ENCODE data around the gene STPG2. TPM values are rescaled to one million over a fixed set of nuclear protein-coding genes. Genes with fewer than 3 reads are reported as not detected.
"Not testable (repeated sequence)": the region's sequence is repeated elsewhere in the genome, so short reads cannot be mapped to it uniquely, and the experiment has no call there.

Gene STPG2
- total RNA-seq, 1 donor from 2014 or later = 0.14 TPM

DNA sequence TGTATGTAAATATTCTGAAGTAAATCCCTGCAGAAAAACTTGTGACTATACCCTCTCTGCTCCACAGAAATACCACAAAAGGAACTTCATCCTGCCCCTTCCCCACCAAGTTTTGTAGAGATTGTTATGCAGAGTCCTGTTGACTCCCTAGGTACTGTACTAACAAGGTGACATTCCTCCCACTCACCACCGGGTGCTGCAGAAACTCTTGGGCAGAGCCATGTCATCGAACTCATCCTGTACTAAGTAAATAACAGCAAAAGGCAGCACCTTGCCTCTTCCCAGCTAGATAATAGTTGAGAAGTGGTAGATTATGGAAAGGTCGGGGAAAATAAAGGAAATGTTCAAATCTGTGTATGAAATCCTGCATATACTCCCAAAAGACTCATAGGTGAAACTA, 233.3 kb downstream of the STPG2 start:
- Histone ChIP-seq H3K4me3 (ENCODE audit: insufficient read depth, low read depth, low read length) (no peak overlapping the region), H3K4me1 (ENCODE audit: insufficient read depth, low read length) (no peaks in the 10 kb centered on the region), H3K79me2 (ENCODE audit: insufficient read depth, low read length) (no peaks in the 10 kb centered on the region), H3K4me2 (ENCODE audit: low read length) (no peak overlapping the region), H3K27ac (ENCODE audit: low read depth, low read length) (no peak overlapping the region), H3K9ac (ENCODE audit: low read length) (no peak overlapping the region), H2AFZ (ENCODE audit: low read depth, low read length) (no peak overlapping the region), H3K27me3 (ENCODE audit: insufficient read depth, low read length) (no peaks in the 10 kb centered on the region), H3K36me3 (ENCODE audit: insufficient read depth, low read length) (no peaks in the 10 kb centered on the region), H3K9me3 (ENCODE audit: insufficient read depth, low read depth, low read length) (no peaks in the 10 kb centered on the region), H4K20me1 (ENCODE audit: insufficient read depth, low read length) (no peaks in the 10 kb centered on the region)
- Mint-ChIP-seq H3K27ac (ENCODE audit: unreplicated experiment) (no peak overlapping the region), H3K4me3 (ENCODE audit: unreplicated experiment) (no peak overlapping the region), H3K9me3 (ENCODE audit: unreplicated experiment) (no peaks in the 10 kb centered on the region), H3K27me3 (ENCODE audit: low read depth, unreplicated experiment) (no peaks in the 10 kb centered on the region), H3K36me3 (ENCODE audit: low read depth, unreplicated experiment) (no peaks in the 10 kb centered on the region), H3K4me1 (ENCODE audit: low read depth, unreplicated experiment) (no peaks in the 10 kb centered on the region)
- DNase-seq (ENCODE audit: low read depth) (no peak), FAIRE-seq (no peak)
- TF ChIP-seq EZH2 (IDR thresholded peaks at IDR 0.05; ENCODE audit: insufficient read depth, low read length) = no peak
- TF ChIP-seq, protein P1, sequence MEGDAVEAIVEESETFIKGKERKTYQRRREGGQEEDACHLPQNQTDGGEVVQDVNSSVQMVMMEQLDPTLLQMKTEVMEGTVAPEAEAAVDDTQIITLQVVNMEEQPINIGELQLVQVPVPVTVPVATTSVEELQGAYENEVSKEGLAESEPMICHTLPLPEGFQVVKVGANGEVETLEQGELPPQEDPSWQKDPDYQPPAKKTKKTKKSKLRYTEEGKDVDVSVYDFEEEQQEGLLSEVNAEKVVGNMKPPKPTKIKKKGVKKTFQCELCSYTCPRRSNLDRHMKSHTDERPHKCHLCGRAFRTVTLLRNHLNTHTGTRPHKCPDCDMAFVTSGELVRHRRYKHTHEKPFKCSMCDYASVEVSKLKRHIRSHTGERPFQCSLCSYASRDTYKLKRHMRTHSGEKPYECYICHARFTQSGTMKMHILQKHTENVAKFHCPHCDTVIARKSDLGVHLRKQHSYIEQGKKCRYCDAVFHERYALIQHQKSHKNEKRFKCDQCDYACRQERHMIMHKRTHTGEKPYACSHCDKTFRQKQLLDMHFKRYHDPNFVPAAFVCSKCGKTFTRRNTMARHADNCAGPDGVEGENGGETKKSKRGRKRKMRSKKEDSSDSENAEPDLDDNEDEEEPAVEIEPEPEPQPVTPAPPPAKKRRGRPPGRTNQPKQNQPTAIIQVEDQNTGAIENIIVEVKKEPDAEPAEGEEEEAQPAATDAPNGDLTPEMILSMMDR (IDR thresholded peaks at IDR 0.05; ENCODE audit: insufficient read depth, low read depth, low read length) = no peak

DNA sequence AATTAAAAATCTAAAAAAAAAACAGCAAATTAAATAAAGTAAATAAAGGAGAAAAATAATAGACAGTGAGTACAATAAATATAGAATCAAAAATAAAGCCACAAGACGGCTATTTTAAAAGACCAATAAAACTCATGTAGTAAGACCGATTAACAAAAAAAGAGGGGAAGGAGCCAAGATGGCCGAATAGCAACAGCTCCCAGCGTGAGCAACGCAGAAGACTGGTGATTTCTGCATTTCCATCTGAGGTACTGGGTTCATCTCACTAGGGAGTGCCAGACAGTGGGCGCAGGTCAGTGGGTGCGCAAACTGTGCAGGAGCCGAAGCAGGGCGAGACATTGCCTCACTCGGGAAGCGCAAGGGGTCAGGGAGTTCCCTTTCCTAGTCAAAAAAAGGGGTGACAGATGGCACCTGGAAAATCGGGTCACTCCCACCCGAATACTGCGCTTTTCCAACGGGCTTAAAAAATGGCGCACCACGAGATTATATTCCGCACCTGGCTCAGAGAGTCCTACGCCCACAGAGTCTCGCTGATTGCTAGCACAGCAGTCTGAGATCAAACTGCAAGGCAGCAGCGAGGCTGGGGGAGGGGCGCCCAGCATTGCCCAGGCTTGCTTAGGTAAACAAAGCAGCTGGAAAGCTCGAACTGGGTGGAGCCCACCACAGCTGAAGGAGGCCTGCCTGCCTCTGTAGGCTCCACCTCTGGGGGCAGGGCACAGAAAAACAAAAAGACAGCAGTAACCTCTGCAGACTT, 239.7 kb downstream of the STPG2 start:
- H3K27ac Mint-ChIP-seq (ENCODE audit: unreplicated experiment) = not testable (repeated sequence)

DNA sequence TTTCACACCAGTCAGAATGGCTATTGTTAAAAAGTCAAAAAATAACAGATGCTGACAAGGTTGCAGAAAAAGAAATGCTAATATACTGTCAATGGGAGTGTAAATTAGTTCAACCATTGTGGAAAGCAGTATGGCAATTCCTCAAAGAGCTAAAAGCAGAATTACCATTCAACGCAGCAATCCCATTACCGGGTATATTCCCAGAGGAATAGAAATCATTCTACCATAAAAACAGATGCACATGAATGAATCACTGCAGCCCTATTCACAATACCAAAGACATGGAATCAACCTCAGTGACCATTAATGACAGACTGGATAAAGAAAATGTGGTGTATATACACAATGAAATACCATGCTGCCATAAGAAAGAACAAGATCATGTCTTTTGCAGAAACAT, 243.0 kb downstream of the STPG2 start:
- TF ChIP-seq EZH2 (IDR thresholded peaks at IDR 0.05; ENCODE audit: insufficient read depth, low read length) = no peak
- TF ChIP-seq, protein P1 (IDR thresholded peaks at IDR 0.05; ENCODE audit: insufficient read depth, low read depth, low read length) = no peak
- FAIRE-seq (no peak), DNase-seq (ENCODE audit: low read depth) (no peak)
- Mint-ChIP-seq H3K36me3 (ENCODE audit: low read depth, unreplicated experiment) (no peaks in the 10 kb centered on the region), H3K4me1 (ENCODE audit: low read depth, unreplicated experiment) (no peaks in the 10 kb centered on the region), H3K27ac (ENCODE audit: unreplicated experiment) (no peak overlapping the region), H3K9me3 (ENCODE audit: unreplicated experiment) (no peaks in the 10 kb centered on the region), H3K27me3 (ENCODE audit: low read depth, unreplicated experiment) (no peaks in the 10 kb centered on the region), H3K4me3 (ENCODE audit: unreplicated experiment) (no peak overlapping the region)
- H3K27me3 ChIP-seq (ENCODE audit: insufficient read depth, low read length) = no peaks in the 10 kb centered on the region
- no peak overlapping the region for H3K9ac ChIP-seq (ENCODE audit: low read length)
- no peaks in the 10 kb centered on the region for H3K79me2 ChIP-seq (ENCODE audit: insufficient read depth, low read length)
- H4K20me1 ChIP-seq (ENCODE audit: insufficient read depth, low read length) = no peaks in the 10 kb centered on the region
- H3K36me3 ChIP-seq (ENCODE audit: insufficient read depth, low read length) = no peaks in the 10 kb centered on the region
- H3K4me2 ChIP-seq (ENCODE audit: low read length) = no peak overlapping the region
- no peaks in the 10 kb centered on the region for H3K9me3 ChIP-seq (ENCODE audit: insufficient read depth, low read depth, low read length)
- H3K4me1 ChIP-seq (ENCODE audit: insufficient read depth, low read length) = no peaks in the 10 kb centered on the region
- no peak overlapping the region for H3K4me3 ChIP-seq (ENCODE audit: insufficient read depth, low read depth, low read length)
- H3K27ac ChIP-seq (ENCODE audit: low read depth, low read length) = no peak overlapping the region
- H2AFZ ChIP-seq (ENCODE audit: low read depth, low read length) = no peak overlapping the region

More for the DNA sequence above, 239.7 kb downstream of the STPG2 start:
- not testable (repeated sequence) for H3K4me1 Mint-ChIP-seq (ENCODE audit: low read depth, unreplicated experiment); DNase-seq (ENCODE audit: low read depth); H3K27me3 ChIP-seq (ENCODE audit: insufficient read depth, low read length); H3K4me1 ChIP-seq (ENCODE audit: insufficient read depth, low read length); H4K20me1 ChIP-seq (ENCODE audit: insufficient read depth, low read length); H3K4me2 ChIP-seq (ENCODE audit: low read length); H3K36me3 ChIP-seq (ENCODE audit: insufficient read depth, low read length); H3K27ac ChIP-seq (ENCODE audit: low read depth, low read length); H3K27me3 Mint-ChIP-seq (ENCODE audit: low read depth, unreplicated experiment); H2AFZ ChIP-seq (ENCODE audit: low read depth, low read length); H3K4me3 ChIP-seq (ENCODE audit: insufficient read depth, low read depth, low read length); H3K9ac ChIP-seq (ENCODE audit: low read length); H3K36me3 Mint-ChIP-seq (ENCODE audit: low read depth, unreplicated experiment); H3K9me3 Mint-ChIP-seq (ENCODE audit: unreplicated experiment); FAIRE-seq; H3K9me3 ChIP-seq (ENCODE audit: insufficient read depth, low read depth, low read length); H3K79me2 ChIP-seq (ENCODE audit: insufficient read depth, low read length); H3K4me3 Mint-ChIP-seq (ENCODE audit: unreplicated experiment)

Measured in astrocyte (in vitro differentiated cells and primary cell).